ENCODE results near the gene NRCAM.
A peak's percentile ranks its signal among the peaks of the same experiment; 100 is the strongest.
"Not testable (repeated sequence)": the region's sequence is repeated elsewhere in the genome, so short reads cannot be mapped to it uniquely, and the experiment has no call there.

The NRCAM gene

GRCh38 chr7:108303332-108303731 is 152.9 kb downstream of the NRCAM start:
- no peak for DNase-seq

- DNase-seq: no peak
Observed at GRCh38 chr7:108301387-108301786, 154.8 kb downstream of the NRCAM start.

- DNase-seq: no peak
Observed at GRCh38 chr7:108299251-108299973, 156.8 kb downstream of the NRCAM start.

- no peak for DNase-seq
Observed at GRCh38 chr7:108296911-108297310, 159.3 kb downstream of the NRCAM start.

GRCh38 chr7:108294595-108294994 is 161.6 kb downstream of the NRCAM start:
- peak in 1 of 2 experiments; percentile 51 for DNase-seq

GRCh38 chr7:108293149-108293612 is 163.1 kb downstream of the NRCAM start:
- DNase-seq: no peak

GRCh38 chr7:108292541-108292940 is 163.7 kb downstream of the NRCAM start:
- no peak for DNase-seq

- no peak for DNase-seq
Observed at GRCh38 chr7:108291791-108292440, 164.3 kb downstream of the NRCAM start.

GRCh38 chr7:108291152-108291508 is 165.1 kb downstream of the NRCAM start:
- DNase-seq: no peak

- peak; percentile 40 to 70 for DNase-seq
Observed at GRCh38 chr7:108290459-108291151, 165.6 kb downstream of the NRCAM start.

- no peak for DNase-seq
Observed at GRCh38 chr7:108289852-108290251, 166.4 kb downstream of the NRCAM start.

- no peak for DNase-seq
Observed at GRCh38 chr7:108287857-108288256, 168.4 kb downstream of the NRCAM start.

GRCh38 chr7:108286290-108286904 is 169.8 kb downstream of the NRCAM start:
- no peak for DNase-seq

GRCh38 chr7:108285778-108286177 is 170.5 kb downstream of the NRCAM start:
- DNase-seq: no peak

- no peak for DNase-seq
Observed at GRCh38 chr7:108285003-108285368, 171.2 kb downstream of the NRCAM start.

- no peak for DNase-seq
Observed at GRCh38 chr7:108284349-108285002, 171.8 kb downstream of the NRCAM start.

- no peak for DNase-seq
Observed at GRCh38 chr7:108283252-108283651, 173.0 kb downstream of the NRCAM start.

GRCh38 chr7:108282427-108282996 is 173.7 kb downstream of the NRCAM start:
- no peak for DNase-seq

- DNase-seq: peak in 1 of 2 experiments; percentile 70
Observed at GRCh38 chr7:108280136-108280535, 176.1 kb downstream of the NRCAM start.

GRCh38 chr7:108278776-108279175 is 177.5 kb downstream of the NRCAM start:
- DNase-seq: no peak

- DNase-seq: no peak
Observed at GRCh38 chr7:108278281-108278680, 178.0 kb downstream of the NRCAM start.

- DNase-seq: not testable (repeated sequence)
Observed at GRCh38 chr7:108274447-108274846, 181.8 kb downstream of the NRCAM start.

- not testable (repeated sequence) for DNase-seq
Observed at GRCh38 chr7:108272891-108273290, 183.3 kb downstream of the NRCAM start.
